Measurements from ENCODE around the gene MRPL34.

DNA sequence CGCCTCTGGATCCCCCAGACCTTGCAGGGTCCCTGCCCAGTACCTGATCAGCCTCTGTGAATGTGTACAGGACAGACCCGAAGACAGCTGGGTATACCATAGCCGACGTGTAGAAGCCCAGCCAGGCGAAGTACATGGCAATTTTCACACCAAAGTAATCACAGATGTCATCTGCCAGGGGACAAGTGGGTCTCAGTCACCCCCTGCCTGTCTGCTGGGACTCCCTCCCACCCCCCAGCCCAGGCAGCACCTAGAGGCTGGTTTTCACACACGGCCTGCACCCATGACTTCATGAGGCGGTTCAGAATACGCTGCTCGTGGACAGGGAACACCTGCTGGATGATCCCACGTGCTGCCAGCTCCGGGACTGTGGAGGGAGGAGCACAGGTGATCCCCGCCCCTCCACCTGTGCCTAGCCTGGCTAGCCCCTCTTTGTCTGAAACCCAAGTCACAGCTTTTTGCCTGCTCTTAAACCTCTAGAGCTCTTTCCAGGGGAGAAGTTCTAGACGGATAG lies 25.4 kb downstream of the MRPL34 start:
- no peak for TF ChIP-seq POLR2A (IDR thresholded peaks at IDR 0.05; ENCODE audit: low read depth)
- no peak for TF ChIP-seq EP300 (IDR thresholded peaks at IDR 0.05)
